ENCODE measurements around the gene FRY.

DNA sequence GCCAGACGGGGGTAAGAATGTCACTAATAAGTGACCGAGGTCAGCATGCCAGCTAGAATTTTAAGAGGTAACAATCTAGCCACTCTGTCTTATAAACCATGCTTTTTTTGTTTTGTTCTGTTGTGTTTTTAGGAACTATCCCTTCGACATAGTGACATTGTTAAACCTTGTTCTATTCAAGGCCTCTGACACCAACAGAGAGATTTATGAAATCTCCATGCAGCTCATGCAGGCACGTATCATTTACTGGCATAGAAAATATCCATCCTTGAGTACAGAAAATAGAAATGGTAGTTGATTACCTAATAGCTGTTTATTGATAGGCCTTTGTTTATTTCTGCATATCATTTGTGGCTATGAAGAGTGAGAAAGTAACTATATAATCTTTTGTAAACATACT lies 170.2 kb downstream of the FRY start:
- TF ChIP-seq, protein P1, sequence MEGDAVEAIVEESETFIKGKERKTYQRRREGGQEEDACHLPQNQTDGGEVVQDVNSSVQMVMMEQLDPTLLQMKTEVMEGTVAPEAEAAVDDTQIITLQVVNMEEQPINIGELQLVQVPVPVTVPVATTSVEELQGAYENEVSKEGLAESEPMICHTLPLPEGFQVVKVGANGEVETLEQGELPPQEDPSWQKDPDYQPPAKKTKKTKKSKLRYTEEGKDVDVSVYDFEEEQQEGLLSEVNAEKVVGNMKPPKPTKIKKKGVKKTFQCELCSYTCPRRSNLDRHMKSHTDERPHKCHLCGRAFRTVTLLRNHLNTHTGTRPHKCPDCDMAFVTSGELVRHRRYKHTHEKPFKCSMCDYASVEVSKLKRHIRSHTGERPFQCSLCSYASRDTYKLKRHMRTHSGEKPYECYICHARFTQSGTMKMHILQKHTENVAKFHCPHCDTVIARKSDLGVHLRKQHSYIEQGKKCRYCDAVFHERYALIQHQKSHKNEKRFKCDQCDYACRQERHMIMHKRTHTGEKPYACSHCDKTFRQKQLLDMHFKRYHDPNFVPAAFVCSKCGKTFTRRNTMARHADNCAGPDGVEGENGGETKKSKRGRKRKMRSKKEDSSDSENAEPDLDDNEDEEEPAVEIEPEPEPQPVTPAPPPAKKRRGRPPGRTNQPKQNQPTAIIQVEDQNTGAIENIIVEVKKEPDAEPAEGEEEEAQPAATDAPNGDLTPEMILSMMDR (conservative IDR thresholded peaks at IDR 0.05; ENCODE audit: low read length): no peak
- no peak for TF ChIP-seq EZH2phosphoT487 (IDR thresholded peaks at IDR 0.05; ENCODE audit: borderline replicate concordance)
